ENCODE measurements around the gene DLG1. TPM values are rescaled to one million over a fixed set of nuclear protein-coding genes. Genes with fewer than 3 reads are reported as not detected.
A peak's percentile ranks its signal among the peaks of the same experiment; 100 is the strongest.

DLG1 gene
- total and polyA plus RNA-seq, 7 donors = 16.1 to 57.6 (median 51.3) TPM

- H3K9me3 ChIP-seq = no peaks in the 10 kb centered on the region
- peak overlapping the region; percentile 75 for H3K4me3 ChIP-seq
- no peaks in the 10 kb centered on the region for H3K27me3 ChIP-seq (ENCODE audit: insufficient read depth in 3 of 3, low read length in 2 of 3)
- peak overlapping the region; percentile 61 for H3K27ac ChIP-seq
- intact Hi-C loops (cut with DNase I) = loop anchor here (1.0 to 5.0 kb wide), 2 partner anchors 183 to 184 kb away; no protein-coding TSS in a partner anchor
- peak; percentile 89 to 97 (median 93) for ATAC-seq
- no peaks in the 10 kb centered on the region for H3K36me3 ChIP-seq (ENCODE audit: insufficient read depth in 1 of 2, low read depth in 1 of 2)
- H3K4me1 ChIP-seq = no peaks in the 10 kb centered on the region
- DNase-seq = peak; percentile 82 to 85
- 0 to 1% (median 0%) methylated on average over 18 to 111 of the region's 113 CpGs for WGBS, 3 donors
- TF ChIP-seq CTCF (IDR thresholded peaks at IDR 0.05) = peak; percentile 72
These were observed 295.5 kb downstream of the DLG1 start for GRCh38 chr3:197002701-197003454.

- DNase-seq = peak; percentile 33 to 57
- intact Hi-C loops (cut with DNase I) = loop anchor here (1.0 to 5.0 kb wide), 2 partner anchors 184 to 185 kb away; no protein-coding TSS in a partner anchor
- 24 to 30% (median 24%) methylated on average over 45 to 55 of the region's 55 CpGs for WGBS, 3 donors
- no peak for TF ChIP-seq CTCF (IDR thresholded peaks at IDR 0.05)
- H3K27me3 ChIP-seq (ENCODE audit: insufficient read depth in 3 of 3, low read length in 2 of 3) = no peaks in the 10 kb centered on the region
- H3K4me1 ChIP-seq = peaks cover 2% of the 10 kb centered on the region
- peak; percentile 19 to 41 (median 23) for ATAC-seq
- no peaks in the 10 kb centered on the region for H3K9me3 ChIP-seq
- no peaks in the 10 kb centered on the region for H3K36me3 ChIP-seq (ENCODE audit: insufficient read depth in 1 of 2, low read depth in 1 of 2)
- peak overlapping the region; percentile 75 for H3K4me3 ChIP-seq
- H3K27ac ChIP-seq = peak overlapping the region; percentile 61
These were observed 296.3 kb downstream of the DLG1 start for GRCh38 chr3:197001972-197002700.

- DNase-seq (peak in 1 of 2 donors; percentile 48), ATAC-seq (no peak)
- Histone ChIP-seq H3K4me3 (no peak overlapping the region), H3K4me1 (peaks cover 9% of the 10 kb centered on the region), H3K27me3 (ENCODE audit: insufficient read depth in 3 of 3, low read length in 2 of 3) (no peaks in the 10 kb centered on the region), H3K27ac (no peak overlapping the region), H3K9me3 (no peaks in the 10 kb centered on the region), H3K36me3 (ENCODE audit: insufficient read depth in 1 of 2, low read depth in 1 of 2) (no peaks in the 10 kb centered on the region)
- whole genome bisulfite sequencing, 3 donors = 93 to 96% (median 95%) methylated on average over 20 of the region's 20 CpGs
- intact Hi-C loops (cut with DNase I) = loop anchor here in 1 of 2 donors (5.0 kb wide), 1 partner anchor 186 kb away; no protein-coding TSS in a partner anchor
- no peak for TF ChIP-seq CTCF (IDR thresholded peaks at IDR 0.05)
These were observed 297.1 kb downstream of the DLG1 start for GRCh38 chr3:197001106-197001971.

GRCh38 chr3:197000211-197000610, 298.2 kb downstream of the DLG1 start:
- no peak for DNase-seq
- 86 to 93% (median 88%) methylated on average over 5 of the region's 5 CpGs for WGBS, 3 donors
- no peaks in the 10 kb centered on the region for H3K36me3 ChIP-seq (ENCODE audit: insufficient read depth in 1 of 2, low read depth in 1 of 2)
- H3K27ac ChIP-seq = no peak overlapping the region
- ATAC-seq = no peak
- no peak overlapping the region for H3K4me3 ChIP-seq
- no peaks in the 10 kb centered on the region for H3K9me3 ChIP-seq
- no peaks in the 10 kb centered on the region for H3K27me3 ChIP-seq (ENCODE audit: insufficient read depth in 3 of 3, low read length in 2 of 3)
- no peak for TF ChIP-seq CTCF (IDR thresholded peaks at IDR 0.05)
- peaks cover 11% of the 10 kb centered on the region for H3K4me1 ChIP-seq
- intact Hi-C loops (cut with DNase I) = loop anchor here in 1 of 2 donors (5.0 kb wide), 1 partner anchor 187 kb away; no protein-coding TSS in a partner anchor

All from psoas muscle (tissue), 8 donors.